HG03196 (cell line): ENCODE results near the gene KLHL22.

ENCODE experiments used
- ATAC-seq: cut with Tn5 transposase; IDR thresholded peaks from one replicate; pipeline ENCODE4 v1.9.1; 2021; ENCODE audit not compliant: unreplicated experiment

The KLHL22 gene

DNA sequence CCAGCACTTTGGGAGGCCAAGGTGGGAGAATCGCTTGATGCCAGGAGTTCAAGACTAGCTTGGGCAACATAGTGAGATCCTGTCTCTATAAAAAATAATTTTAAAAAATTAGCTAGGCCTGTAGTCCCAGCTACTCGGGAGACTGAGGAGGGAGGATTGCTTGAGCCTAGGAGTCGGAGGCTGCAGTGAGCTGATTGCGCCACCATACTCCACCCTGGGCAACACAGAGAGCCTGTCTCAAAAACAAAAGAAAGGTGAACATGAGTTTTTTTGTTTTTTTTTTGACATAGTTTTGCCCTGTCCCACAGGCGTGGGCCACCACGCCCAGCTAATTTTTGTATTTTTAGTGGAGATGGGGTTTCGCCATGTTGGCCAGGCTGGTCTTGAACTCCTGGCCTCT lies 29.5 kb upstream of the KLHL22 start:
- ATAC-seq: no peak

DNA sequence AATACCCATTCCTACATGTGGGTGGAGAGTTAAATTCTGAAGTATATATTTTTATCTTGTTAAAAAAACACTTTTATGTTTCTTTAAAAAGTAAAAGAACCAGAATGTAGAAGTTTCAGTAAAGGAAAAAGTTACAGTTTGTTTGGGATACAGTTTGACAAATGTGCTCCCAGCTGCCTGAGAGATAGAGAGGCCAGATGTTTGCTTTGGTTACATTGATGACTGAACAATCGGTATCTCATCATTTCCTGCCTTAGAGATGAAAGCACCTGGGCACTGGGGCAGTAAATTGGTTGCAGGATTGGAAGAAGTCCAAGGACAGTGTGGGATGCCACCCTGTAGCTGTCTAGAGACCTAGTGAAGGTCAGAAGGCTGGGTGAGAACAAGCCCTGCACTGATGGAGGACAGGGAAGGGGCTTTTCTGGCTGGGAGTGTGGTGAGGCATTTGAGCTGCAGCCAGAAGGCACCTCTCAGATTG lies 28.4 kb upstream of the KLHL22 start:
- ATAC-seq: no peak

DNA sequence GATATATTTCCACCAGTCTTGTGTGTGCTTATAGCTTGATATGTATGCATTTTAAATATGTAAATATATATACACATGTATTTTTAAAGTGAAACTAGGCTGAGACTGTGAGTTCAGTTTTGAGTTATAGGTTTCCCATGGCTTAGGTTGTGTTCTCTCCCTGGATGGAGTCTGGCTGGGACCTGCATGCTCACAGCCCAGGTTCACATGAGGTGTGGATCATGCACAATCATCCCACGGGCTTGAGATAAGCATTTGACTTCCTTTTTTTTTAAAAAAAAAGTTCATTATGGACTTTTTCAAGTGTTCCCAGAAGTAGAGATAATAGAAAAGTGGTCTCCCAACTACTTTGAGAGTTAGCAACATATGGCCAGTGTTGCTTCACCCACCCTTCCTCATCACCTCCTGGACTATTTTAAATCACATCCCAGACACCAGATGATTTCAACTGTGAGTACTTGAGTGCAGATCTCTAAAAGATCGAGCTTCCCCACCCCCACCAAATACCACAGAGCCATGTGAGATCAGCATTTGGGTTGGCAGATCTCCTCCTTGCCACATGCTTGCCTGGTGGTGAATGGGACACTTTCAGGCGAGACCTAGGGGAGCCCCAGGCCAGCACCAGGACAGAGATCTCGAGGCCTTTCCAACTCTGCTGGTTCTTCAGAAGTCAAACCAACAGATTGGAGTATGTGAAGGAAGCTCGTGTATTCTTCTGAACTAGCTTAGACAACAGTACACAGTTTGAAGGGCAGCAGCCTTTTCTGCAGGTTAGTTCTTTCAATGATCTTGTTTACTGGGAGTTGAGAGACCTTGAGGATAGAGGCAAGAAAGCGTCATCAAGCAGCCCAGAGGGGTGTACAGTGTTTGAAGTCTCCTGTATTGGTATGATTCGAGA lies 27.7 kb upstream of the KLHL22 start:
- ATAC-seq: no peak

DNA sequence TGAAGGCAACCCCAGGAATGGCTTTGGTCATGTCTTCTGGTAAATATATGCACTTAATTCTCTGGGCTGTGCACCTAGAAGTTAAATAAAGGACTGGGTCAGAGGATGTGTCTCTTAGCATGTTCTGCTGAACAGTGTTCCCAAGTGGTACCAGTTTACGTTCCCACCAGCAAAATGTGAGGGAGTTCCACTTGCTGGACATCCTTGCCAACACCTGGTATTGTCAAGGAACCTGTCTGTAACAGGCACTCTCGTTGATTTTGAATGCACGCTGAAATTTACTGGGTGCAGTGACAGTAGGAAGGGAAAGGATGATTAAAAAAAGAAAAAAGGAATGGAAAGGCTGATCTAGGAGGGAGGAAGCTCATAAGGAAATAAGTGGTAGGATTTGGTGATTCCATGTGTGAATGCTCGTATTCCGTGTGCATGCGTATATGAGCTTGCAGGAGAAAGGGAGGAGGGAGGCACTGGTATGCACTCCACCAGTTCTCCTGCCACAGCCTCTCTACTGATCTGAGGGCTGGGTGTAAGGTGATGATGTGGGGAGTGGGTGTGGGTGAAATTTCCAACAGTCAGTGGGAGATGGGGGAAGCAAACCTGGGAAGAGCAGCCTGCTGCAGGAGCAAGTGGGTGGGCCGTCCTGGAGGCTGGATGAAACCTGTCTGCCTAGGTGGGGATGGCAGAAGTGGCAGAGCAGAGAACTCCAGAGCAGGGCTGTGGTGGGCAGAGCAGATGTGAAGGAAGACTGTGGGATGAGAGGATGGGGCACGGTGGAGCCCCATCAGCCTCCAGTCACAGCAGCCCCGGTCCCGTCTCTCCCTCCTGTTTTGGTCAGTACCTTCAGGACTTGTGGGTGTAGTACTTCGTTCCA lies 26.8 kb upstream of the KLHL22 start:
- no peak for ATAC-seq

DNA sequence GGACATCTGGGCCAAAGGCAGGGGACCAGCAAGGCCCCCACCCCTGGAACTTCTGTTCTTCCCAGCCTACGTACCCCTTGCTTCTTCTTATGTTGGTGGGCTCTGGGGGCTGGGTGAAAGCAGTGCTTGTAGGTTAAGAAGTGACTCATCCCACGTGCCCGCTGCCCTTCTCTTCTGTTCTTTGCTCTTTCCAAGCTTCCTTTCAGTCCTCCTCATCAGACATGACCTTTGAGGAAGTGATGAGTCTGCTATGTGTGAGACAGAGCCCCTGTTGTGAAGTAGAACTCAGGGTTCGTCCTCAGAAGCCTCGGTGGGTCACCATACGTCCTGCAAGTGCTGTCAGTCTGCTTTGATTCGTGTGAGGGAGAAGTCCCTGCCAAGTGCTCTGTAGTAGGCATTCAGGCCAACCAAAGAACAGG lies 24.5 kb upstream of the KLHL22 start:
- ATAC-seq: no peak

DNA sequence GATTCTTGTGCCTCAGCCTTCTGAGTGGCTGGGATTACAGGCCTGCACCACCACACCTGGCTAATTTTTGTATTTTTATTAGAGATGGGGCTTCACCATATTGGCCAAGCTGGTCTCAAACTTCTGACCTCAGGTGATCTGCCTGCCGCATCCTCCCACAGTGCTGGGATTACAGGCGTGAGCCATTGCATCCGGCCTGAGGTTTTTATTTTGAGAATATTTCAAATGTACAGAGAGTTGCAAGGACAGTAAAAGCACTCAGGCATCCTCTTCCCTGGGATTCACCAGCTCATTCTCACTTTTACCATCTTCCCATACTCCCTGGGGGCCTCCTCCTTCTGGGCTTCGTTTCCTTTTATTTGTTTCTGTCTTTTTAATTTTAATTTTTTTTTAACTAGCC lies 24.0 kb upstream of the KLHL22 start:
- no peak for ATAC-seq

DNA sequence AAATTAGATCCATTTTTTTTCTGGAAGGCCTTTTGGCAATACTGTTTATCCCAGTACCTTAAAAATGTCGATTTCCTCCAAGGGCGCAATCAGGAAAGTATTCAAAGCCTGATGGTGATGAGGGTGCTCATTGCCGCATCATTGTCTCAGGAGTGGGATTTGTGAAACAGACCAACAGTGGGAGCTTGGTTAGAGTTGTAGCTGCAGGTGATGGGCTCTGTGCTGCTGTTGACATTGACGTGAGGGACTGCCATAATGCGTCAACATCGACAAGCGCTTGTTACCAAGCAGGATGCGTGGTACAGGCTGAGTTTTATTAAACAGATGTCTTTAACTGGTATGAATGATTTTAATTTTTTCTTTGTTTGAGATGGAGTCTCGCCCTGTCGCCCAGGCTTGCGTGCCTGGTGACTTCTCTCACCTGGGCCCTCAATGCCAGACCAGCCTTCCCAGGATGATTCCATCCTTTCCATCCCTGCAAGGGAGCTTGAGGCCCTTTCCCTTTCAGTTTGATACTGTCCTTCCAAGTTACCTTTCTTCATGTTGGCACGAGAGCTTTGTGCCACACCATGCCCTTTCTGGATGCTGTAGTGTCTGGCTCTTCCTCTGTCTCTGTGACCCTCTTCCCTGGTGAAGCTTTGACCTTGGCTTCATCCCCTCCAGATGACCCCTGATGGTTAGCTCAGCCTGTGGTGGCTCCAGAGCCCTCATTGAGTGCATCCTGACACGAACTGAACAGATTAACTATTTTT lies 22.4 kb upstream of the KLHL22 start:
- no peak for ATAC-seq

DNA sequence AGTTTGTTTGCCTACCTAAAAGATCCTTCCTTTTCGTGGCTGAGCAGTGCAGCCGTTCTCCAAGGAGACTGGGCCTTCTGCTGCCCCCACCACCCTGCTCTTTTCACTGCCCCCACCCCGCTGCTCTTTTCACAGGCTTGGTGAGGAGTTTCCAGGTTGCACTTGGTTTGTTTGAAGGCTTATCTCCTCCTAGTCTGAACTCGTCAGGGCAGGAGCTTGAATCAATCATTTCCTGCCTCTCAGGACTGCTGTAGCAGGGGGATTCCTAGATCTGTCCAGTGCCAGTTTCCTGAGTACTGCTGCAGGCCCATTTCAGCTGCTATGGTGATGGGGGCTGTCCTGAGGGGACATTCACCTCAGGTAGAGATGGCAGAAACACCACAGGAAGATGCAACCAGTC lies 21.8 kb upstream of the KLHL22 start:
- no peak for ATAC-seq

DNA sequence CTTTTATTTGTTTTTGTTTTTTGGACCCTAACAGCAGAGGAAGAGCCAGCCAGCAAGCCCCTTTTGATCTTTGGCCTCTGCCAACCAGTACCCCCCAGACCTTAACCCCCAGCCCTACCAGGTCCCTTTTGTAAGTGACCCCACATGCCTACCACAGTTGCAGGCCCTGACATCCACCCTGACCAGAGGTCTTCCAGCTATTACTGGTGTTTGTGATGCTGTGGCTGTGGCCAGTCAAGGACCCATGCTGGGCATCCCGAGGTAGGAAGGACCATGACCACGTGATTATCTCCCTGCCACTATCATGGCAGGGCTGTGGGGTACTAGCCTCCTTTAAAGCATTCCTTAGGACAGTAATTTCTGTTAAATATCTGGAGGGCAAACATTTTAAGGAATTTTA lies 20.8 kb upstream of the KLHL22 start:
- ATAC-seq: no peak

DNA sequence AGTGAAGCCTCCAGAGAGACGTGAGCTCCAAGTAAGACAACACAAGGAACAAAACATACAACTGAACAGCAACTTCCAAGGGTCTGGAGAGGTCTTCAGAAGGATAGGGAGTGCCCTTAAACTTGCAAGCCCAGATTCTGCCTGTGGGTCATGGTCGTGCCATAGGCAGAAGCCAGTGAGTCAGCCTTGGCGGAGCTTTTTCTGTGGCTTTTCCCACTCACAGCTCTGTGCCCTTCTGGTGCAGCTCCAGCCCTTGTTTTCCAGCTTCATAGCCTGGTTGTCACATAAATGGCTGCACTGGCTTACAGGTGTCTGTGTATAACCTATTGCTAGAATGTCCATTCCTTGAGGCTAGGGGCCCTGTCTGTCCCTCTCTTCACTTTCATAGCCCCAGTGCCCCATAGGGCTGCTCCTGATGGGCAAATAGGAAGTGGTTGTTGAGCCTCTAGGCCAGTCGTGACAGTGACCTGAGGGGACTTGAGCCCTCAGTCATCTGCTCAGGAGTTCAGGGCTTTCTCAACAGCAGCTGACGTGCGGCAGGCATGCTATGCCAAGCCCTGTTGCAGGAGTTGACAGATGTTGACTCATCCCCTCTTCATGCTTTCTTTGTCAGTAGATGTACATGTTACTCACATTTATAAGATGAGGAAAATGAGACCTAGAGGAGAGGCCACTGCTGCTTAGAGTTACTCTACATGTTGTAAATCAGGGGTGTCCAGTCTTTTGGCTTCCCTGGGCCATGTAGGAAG lies 19.2 kb upstream of the KLHL22 start:
- no peak for ATAC-seq

DNA sequence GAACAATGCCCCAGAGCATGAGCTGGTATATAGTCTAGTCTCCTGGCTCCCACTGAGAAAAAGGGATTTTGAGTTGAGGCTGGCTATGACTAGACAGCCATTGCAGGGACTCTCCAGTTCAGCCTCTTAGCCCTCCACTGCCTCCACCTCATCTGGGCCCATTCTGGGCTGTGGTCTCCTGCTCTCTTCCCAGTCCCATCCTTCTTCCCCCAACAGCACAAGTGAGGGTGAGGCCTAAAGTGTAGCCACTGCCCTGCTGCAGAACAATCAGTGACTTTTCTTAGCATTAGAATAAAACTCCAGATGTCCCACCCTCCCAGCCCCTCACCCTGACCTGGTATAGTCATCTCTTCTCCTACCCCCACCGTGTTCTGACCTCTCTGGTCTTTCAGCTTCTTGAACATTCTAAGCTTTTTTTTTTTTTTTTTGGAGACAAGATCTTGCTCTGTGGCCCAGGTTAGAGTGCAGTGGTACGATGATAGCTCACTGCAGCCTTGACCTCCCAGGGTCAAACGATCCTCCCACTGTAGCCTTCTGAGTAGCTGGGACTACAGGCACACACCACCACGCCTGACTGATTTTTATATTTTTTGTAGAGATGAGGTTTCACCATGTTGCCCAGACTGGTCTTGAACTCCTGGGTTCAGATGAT lies 16.1 kb upstream of the KLHL22 start:
- no peak for ATAC-seq

DNA sequence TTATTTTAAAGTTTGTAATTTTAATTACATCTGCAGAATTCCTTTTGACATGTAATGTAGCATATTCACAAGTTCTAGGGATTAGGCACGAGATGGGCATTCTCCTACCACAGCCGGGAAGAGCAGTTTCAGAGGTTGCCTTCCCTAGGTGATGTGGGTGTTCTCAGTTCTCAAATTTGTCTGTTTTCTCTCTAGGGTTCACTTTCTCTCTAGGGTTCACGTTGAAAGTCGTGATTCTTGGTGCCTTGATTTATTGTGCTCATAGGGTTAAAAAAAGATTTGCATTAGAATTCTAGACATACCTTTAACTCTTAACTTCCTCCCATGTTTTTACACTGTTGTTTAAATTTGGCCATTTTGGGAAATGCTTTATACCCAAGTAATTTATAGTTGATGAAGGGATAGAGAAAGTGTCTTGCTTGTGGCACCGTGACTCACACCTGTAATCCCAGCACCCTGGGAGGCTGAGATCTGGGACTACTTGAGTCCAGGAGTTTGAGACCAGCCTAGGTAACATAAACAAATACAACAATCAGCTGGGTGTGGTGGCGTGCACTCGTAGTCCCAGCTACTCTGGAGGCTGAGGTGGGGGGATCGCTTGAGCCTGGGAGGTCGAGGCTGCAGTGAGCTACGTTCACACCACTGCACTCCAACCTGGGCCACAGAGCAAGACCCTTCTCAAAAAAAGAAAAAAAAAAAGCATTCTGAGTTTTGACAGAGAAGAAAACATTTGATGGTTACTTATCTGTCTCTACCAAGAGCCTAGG lies 15.4 kb upstream of the KLHL22 start:
- ATAC-seq: no peak

DNA sequence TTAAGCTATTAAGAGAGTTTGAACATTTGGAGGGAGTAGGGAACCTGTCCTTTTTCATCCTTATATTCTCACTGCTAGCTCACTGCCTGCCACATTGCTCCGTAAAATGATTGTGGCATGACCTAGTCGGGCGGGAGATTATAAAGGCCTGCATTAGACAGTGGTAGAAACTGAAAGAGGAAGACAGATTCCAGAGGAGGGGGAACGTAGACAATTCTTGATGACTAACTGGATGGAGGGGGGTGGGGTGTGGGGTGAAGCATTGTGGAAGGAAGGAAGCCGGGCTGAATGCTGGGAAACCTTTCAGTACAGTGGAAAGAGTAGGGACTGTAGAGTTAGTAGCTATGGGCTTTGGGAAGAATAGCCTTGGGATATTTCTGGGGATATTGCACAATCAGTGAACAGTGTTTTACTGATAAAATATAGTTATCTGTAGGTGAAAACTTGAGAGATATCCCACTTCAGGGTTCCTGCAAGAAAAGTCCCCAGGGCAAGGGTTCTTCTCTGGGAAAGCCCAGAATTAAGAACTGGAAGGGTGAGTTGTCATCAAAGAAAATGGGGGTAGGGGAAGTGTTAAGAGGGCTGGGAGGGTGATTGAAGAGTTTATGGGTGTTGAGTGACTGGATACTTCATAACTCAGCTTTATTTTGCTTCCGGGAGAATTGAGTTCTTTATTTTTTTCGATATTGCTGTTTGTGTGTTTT lies 13.9 kb upstream of the KLHL22 start:
- no peak for ATAC-seq

DNA sequence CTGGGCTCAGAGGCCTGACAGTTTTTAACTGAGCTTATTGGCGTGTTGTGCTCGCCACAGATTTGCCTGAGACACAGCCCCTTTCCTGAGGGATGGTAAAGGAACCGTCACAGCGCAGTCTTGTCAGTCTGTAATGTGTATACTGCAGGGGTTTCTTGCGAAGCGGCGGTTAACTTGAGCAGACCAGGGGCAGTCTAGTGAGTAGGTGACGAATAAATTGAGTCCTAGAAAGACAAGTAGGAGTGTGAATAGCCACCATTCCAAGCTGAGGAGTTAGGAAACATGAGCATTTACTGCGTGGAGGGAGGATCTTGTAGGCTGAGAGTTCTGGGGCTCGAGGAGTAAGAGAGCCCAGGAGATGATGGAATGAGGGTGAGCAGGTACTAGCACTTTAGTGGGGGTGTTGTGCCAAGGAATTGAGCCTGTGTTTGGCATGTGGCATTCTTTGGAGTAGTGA lies 13.2 kb upstream of the KLHL22 start:
- ATAC-seq: no peak

DNA sequence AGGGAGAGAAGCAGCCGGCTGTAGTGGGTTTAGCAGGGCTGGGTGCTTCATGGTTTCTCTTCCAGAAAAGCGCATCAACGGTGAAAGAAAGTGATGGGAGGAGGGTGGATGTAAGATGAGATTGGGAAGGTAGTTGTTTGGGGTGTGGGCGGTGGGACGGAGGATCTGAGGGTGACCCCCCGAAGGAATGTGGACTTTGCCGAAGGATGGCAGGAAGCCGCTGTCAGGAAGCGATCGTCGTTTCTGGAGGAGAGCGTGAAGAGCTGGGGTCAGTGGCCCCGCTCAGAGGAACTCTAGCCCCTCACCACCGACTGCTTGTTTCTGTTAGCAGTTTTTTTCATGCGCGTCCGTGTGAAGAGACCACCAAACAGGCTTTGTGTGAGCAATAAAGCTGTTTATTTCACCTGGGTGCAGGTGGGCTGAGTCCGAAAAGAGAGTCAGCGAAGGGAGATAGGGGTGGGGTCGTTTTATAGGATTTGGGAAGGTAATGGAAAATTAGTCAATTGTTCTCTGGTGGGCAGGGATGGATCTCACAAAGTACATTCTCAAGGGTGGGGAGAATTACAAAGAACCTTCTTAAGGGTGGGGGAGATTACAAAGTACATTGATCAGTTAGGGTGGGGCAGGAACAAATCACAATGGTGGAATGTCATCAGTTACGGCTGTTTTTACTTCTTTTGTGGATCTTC lies 12.6 kb upstream of the KLHL22 start:
- ATAC-seq: peak; percentile 11

DNA sequence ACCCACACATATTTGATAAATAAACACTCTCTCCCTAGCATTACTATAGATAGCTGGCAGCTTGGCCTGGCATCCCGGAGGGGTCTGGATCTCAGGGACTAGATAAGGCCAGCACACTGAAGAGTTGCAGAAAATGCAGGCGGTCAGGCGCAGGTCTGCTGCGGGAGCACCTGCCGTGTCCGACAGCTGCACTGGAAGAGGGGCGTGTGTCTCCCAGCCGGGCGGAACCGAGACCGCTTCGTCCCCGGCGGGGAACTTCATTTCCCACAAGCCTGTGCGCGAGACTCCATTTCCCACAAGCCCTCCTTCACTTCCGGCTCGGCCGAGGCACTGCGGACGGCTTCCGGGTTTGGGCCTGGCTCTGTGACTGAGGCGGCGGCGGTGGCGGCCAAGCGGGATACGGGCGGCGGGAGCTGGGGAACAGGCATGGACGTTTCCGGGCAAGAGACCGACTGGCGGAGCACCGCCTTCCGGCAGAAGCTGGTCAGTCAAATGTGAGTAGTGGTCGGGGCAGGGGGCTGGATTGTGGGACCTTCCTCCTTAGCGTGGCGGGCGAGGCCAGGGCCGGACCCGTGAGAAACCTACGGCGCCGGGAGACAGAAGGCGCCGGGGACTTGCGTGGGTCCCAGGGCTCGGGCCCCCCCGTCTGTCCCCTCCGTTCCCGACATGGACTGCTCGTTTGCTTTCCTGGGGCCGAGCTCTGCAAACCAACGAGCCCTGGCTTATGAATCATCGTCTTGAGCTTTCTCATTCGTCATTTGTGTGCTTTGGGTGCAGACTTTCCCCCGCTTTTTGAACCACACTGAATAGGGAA lies 11.9 kb upstream of the KLHL22 start, which contains the start of gene MED15:
MED15 (plus strand) TSS at position 358 of the 814 bp plus-strand sequence; CDS start at position 427, 69 bp downstream.
- ATAC-seq: peak; percentile 80
